Adipocyte (in vitro differentiated cells): ENCODE measurements around the gene TMEM87A.
"Not testable (repeated sequence)": the region's sequence is repeated elsewhere in the genome, so short reads cannot be mapped to it uniquely, and the experiment has no call there.

ENCODE experiments used
- DNase-seq: peaks from one replicate; pipeline ENCODE4 v3.0.0-alpha.2; 2015; ENCODE audit warnings: low read depth
- H3K27me3 ChIP-seq: replicated peaks from 2 replicates; pipeline ENCODE4 v1.7.0; 2013; ENCODE audit warnings: mild to moderate bottlenecking, low read length, moderate library complexity; ENCODE audit not compliant: control insufficient read depth, insufficient read depth
- H3K36me3 ChIP-seq: 2 replicates; pipeline ENCODE4 v1.7.0; 2013; ENCODE audit warnings: low read length, mild to moderate bottlenecking, moderate library complexity; ENCODE audit not compliant: control insufficient read depth, insufficient read depth, severe bottlenecking
- H3K4me1 ChIP-seq: 2 replicates; pipeline ENCODE4 v1.7.0; 2013; ENCODE audit warnings: mild to moderate bottlenecking, low read length, moderate library complexity; ENCODE audit not compliant: control insufficient read depth, insufficient read depth
- H3K4me3 ChIP-seq: 2 replicates; pipeline ENCODE4 v1.7.0; 2013; ENCODE audit warnings: mild to moderate bottlenecking, low read length, moderate library complexity
- H3K9ac ChIP-seq: 2 replicates; pipeline ENCODE4 v1.7.0; 2013; ENCODE audit warnings: mild to moderate bottlenecking, low read length, moderate library complexity
- H3K9me3 ChIP-seq: 2 replicates; pipeline ENCODE4 v1.7.0; 2013; ENCODE audit warnings: mild to moderate bottlenecking, low read length, moderate library complexity; ENCODE audit not compliant: control insufficient read depth

TMEM87A gene

GRCh38 chr15:42272939-42273899, at the start of gene TMEM87A, which contains the start of gene GANC:
Gene TMEM87A (minus strand): TSS chr15:42273433. CDS start chr15:42273398, 35 bp downstream.
Gene GANC (plus strand): TSS chr15:42273201. CDS start chr15:42274482, 1,281 bp downstream.
- no peaks in the 10 kb centered on the region for H3K27me3 ChIP-seq
- H3K36me3 ChIP-seq, result peaks cover 4% of the 10 kb centered on the region
- H3K4me1 ChIP-seq, result peaks cover 48% of the 10 kb centered on the region
- peak within 1 kb of the TSS; percentile 99 for H3K4me3 ChIP-seq
- peak within 1 kb of the TSS; percentile 99 for H3K9ac ChIP-seq
- peak; percentile 99 for DNase-seq
- H3K9me3 ChIP-seq, result no peaks in the 10 kb centered on the region

- Histone ChIP-seq H3K9me3 (no peaks in the 10 kb centered on the region), H3K4me1 (peaks cover 2% of the 10 kb centered on the region), H3K36me3 (peaks cover 22% of the 10 kb centered on the region), H3K4me3 (no peak overlapping the region), H3K27me3 (no peaks in the 10 kb centered on the region), H3K9ac (no peak overlapping the region)
- no peak for DNase-seq
Observed at GRCh38 chr15:42319206-42319605, 46.0 kb upstream of the TMEM87A start.

- not testable (repeated sequence) for H3K4me1 ChIP-seq, H3K9ac ChIP-seq, H3K27me3 ChIP-seq, H3K9me3 ChIP-seq, H3K4me3 ChIP-seq, DNase-seq
- H3K36me3 ChIP-seq, result peaks cover 15% of the 10 kb centered on the region
Observed at GRCh38 chr15:42316282-42316805, 43.1 kb upstream of the TMEM87A start.

- no peaks in the 10 kb centered on the region for H3K27me3 ChIP-seq
- H3K9ac ChIP-seq, result no peak overlapping the region
- no peak overlapping the region for H3K4me3 ChIP-seq
- H3K9me3 ChIP-seq, result no peaks in the 10 kb centered on the region
- DNase-seq, result no peak
- no peaks in the 10 kb centered on the region for H3K4me1 ChIP-seq
- peaks cover 23% of the 10 kb centered on the region for H3K36me3 ChIP-seq
Observed at GRCh38 chr15:42315521-42315920, 42.3 kb upstream of the TMEM87A start.

- Histone ChIP-seq H3K9me3 (no peaks in the 10 kb centered on the region), H3K27me3 (no peaks in the 10 kb centered on the region), H3K36me3 (peaks cover 30% of the 10 kb centered on the region), H3K4me1 (no peaks in the 10 kb centered on the region), H3K4me3 (no peak overlapping the region), H3K9ac (no peak overlapping the region)
- DNase-seq, result no peak
Observed at GRCh38 chr15:42314818-42315217, 41.6 kb upstream of the TMEM87A start.

GRCh38 chr15:42313463-42313862, 40.2 kb upstream of the TMEM87A start:
- Histone ChIP-seq H3K27me3 (no peaks in the 10 kb centered on the region), H3K4me3 (no peak overlapping the region), H3K4me1 (no peaks in the 10 kb centered on the region), H3K9me3 (no peaks in the 10 kb centered on the region), H3K9ac (no peak overlapping the region), H3K36me3 (peaks cover 36% of the 10 kb centered on the region)
- DNase-seq, result no peak

- Histone ChIP-seq H3K4me3 (no peak overlapping the region), H3K27me3 (no peaks in the 10 kb centered on the region), H3K36me3 (peaks cover 43% of the 10 kb centered on the region), H3K9me3 (no peaks in the 10 kb centered on the region), H3K4me1 (no peaks in the 10 kb centered on the region), H3K9ac (no peak overlapping the region)
- DNase-seq, result no peak
Observed at GRCh38 chr15:42306681-42307080, 33.4 kb upstream of the TMEM87A start.

GRCh38 chr15:42301004-42301403, 27.8 kb upstream of the TMEM87A start:
- H3K27me3 ChIP-seq, H3K9me3 ChIP-seq, H3K9ac ChIP-seq, H3K4me1 ChIP-seq, H3K4me3 ChIP-seq, DNase-seq: not testable (repeated sequence)
- H3K36me3 ChIP-seq, result peaks cover 17% of the 10 kb centered on the region

GRCh38 chr15:42289166-42289565, 15.9 kb upstream of the TMEM87A start:
- no peak overlapping the region for H3K9ac ChIP-seq
- no peak for DNase-seq
- H3K36me3 ChIP-seq, result peaks cover 46% of the 10 kb centered on the region
- H3K4me3 ChIP-seq, result no peak overlapping the region
- H3K4me1 ChIP-seq, result peaks cover 27% of the 10 kb centered on the region
- no peaks in the 10 kb centered on the region for H3K27me3 ChIP-seq
- no peaks in the 10 kb centered on the region for H3K9me3 ChIP-seq

GRCh38 chr15:42287931-42288330, 14.7 kb upstream of the TMEM87A start:
- H3K36me3 ChIP-seq, result peaks cover 44% of the 10 kb centered on the region
- H3K9me3 ChIP-seq, result no peaks in the 10 kb centered on the region
- no peak overlapping the region for H3K9ac ChIP-seq
- peaks cover 27% of the 10 kb centered on the region for H3K4me1 ChIP-seq
- no peak overlapping the region for H3K4me3 ChIP-seq
- no peaks in the 10 kb centered on the region for H3K27me3 ChIP-seq
- DNase-seq, result no peak

- Histone ChIP-seq H3K9me3 (no peaks in the 10 kb centered on the region), H3K27me3 (no peaks in the 10 kb centered on the region), H3K36me3 (peaks cover 41% of the 10 kb centered on the region), H3K9ac (peak overlapping the region; percentile 39), H3K4me3 (peak overlapping the region; percentile 30), H3K4me1 (peaks cover 27% of the 10 kb centered on the region)
- peak; percentile 75 for DNase-seq
Observed at GRCh38 chr15:42286445-42287029, 13.3 kb upstream of the TMEM87A start.
